NT2/D1 (cell line): ENCODE data around the gene PPP3CA.

Experiments used
- SUZ12 ChIP-seq: IDR thresholded peaks from 2 replicates; pipeline ENCODE4 v1.6.1; 2011; ENCODE audit not compliant: insufficient read length, insufficient read depth; ENCODE audit errors: extremely low read depth
- YY1 ChIP-seq: IDR thresholded peaks from 2 replicates; pipeline ENCODE4 v1.6.1; 2011; ENCODE audit not compliant: insufficient read length, insufficient read depth

DNA sequence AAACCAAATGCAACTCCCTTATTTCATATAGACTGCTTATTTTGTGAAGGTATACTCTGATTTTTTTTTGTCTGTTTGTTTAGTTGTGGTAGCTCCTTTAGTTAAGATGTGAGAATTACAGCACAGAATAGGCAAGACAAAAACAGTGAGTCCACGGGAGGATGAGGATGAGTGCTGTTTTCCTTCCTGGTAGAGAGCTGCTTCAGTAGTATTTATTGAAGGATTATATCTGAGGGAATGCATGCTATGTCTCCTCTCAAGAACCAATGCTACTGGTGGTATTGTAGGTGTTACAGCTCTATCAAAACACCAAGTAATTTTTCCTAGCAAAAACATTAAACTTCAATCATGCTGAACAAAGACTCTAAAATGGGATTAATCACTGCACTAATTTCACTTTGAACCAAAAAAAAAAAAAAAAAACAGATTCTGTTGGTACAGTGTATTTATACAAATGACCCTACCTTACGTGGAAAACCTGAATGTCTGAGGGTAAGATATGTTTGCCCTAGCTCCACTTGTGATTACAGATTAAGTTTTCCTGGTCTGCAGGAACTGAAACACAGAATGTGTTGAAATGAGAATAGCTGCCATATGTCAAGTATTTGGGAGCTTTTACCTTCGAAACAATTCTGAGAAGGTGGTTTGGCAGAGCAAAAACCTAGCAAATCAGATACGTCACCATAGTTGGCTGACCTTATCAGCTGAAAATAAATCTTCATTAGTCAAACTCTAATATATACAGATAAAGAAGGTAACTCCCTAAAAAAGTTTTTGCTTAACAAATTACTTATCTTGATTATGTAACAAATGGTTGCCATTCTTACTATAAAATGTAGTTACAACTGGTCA, 40.3 kb downstream of the PPP3CA start:
- no peak for TF ChIP-seq YY1
- TF ChIP-seq SUZ12, result no peak
